ENCODE data around the gene PARVG. TPM values are rescaled to one million over a fixed set of nuclear protein-coding genes. Genes with fewer than 3 reads are reported as not detected.

The PARVG gene
- total and polyA plus RNA-seq, 2 donors (not counting 3 experiments of a cell fraction or from before 2014, with no cell fraction given) = 0.82 TPM; not detected in 1

- no peak for FAIRE-seq
- Histone ChIP-seq H3K9me1 (replicated peaks; ENCODE audit: control insufficient read depth, extremely low read depth, insufficient read depth, low read length) (no peaks in the 10 kb centered on the region), H3K9ac (replicated peaks; ENCODE audit: extremely low read depth, insufficient read depth, low read length) (no peak overlapping the region), H3K4me1 (ENCODE audit: control insufficient read depth, extremely low read depth, insufficient read depth, low read length) (no peaks in the 10 kb centered on the region), H3K4me2 (ENCODE audit: insufficient read depth, low read length) (no peak overlapping the region), H4K20me1 (replicated peaks; ENCODE audit: control insufficient read depth, extremely low read depth, insufficient read depth, low read length) (no peaks in the 10 kb centered on the region), H3K27ac (ENCODE audit: insufficient read depth, low read depth, low read length) (no peak overlapping the region), H3K79me2 (ENCODE audit: control insufficient read depth, insufficient read depth, low read length) (no peaks in the 10 kb centered on the region), H2AFZ (ENCODE audit: low read depth, low read length) (no peak overlapping the region), H3K9me3 (replicated peaks; ENCODE audit: control insufficient read depth, insufficient read depth, low read length) (no peaks in the 10 kb centered on the region), H3K4me3 (replicated peaks in 1 of 3; ENCODE audit: insufficient read depth in 1 of 3, low read depth in 1 of 3, low read length in 3 of 3) (no peak overlapping the region), H3K36me3 (ENCODE audit: control insufficient read depth in 2 of 2, extremely low read depth in 1 of 2, insufficient read depth in 2 of 2, low read length in 2 of 2) (peaks cover 2 to 19% of the 10 kb centered on the region in 2 experiments), H3K27me3 (ENCODE audit: control insufficient read depth in 2 of 2, insufficient read depth in 2 of 2, low read length in 2 of 2) (no peaks in the 10 kb centered on the region)
- TF ChIP-seq MYC (IDR thresholded peaks at IDR 0.05; ENCODE audit: low read depth, low read length) = no peak
- intact Hi-C loops (cut with micrococcal nuclease) (no loop called here), dilution Hi-C loops (cut with MboI; ENCODE audit: extremely low pct_ligation_motif_present, low sequenced_read_pairs) (no loop called here)
- no TSS peak for BruUV-seq (replicated peaks)
- POLR2A ChIA-PET = no interaction called here
- CTCF ChIA-PET = no interaction called here
- no peak for DNase-seq (ENCODE audit: low read depth, low spot score)
Observed at GRCh38 chr22:44142421-44143104, 38.2 kb upstream of the PARVG start.

GRCh38 chr22:44143105-44143474 is 37.6 kb upstream of the PARVG start:
- no peak overlapping the region for H3K4me3 ChIP-seq (replicated peaks in 1 of 3; ENCODE audit: insufficient read depth in 1 of 3, low read depth in 1 of 3, low read length in 3 of 3)

More at GRCh38 chr22:44143105-44143474, 37.6 kb upstream of the PARVG start:
- CTCF ChIA-PET = no interaction called here
- DNase-seq (ENCODE audit: low read depth, low spot score) (no peak), FAIRE-seq (no peak)
- Histone ChIP-seq H3K79me2 (ENCODE audit: control insufficient read depth, insufficient read depth, low read length) (no peaks in the 10 kb centered on the region), H2AFZ (ENCODE audit: low read depth, low read length) (no peak overlapping the region), H3K36me3 (ENCODE audit: control insufficient read depth in 2 of 2, extremely low read depth in 1 of 2, insufficient read depth in 2 of 2, low read length in 2 of 2) (peaks cover 2 to 15% of the 10 kb centered on the region in 2 experiments), H3K9ac (replicated peaks; ENCODE audit: extremely low read depth, insufficient read depth, low read length) (no peak overlapping the region), H3K9me3 (replicated peaks; ENCODE audit: control insufficient read depth, insufficient read depth, low read length) (no peaks in the 10 kb centered on the region), H3K27me3 (ENCODE audit: control insufficient read depth in 2 of 2, insufficient read depth in 2 of 2, low read length in 2 of 2) (no peaks in the 10 kb centered on the region), H3K27ac (ENCODE audit: insufficient read depth, low read depth, low read length) (no peak overlapping the region), H3K9me1 (replicated peaks; ENCODE audit: control insufficient read depth, extremely low read depth, insufficient read depth, low read length) (no peaks in the 10 kb centered on the region), H3K4me1 (ENCODE audit: control insufficient read depth, extremely low read depth, insufficient read depth, low read length) (no peaks in the 10 kb centered on the region), H3K4me2 (ENCODE audit: insufficient read depth, low read length) (no peak overlapping the region), H4K20me1 (replicated peaks; ENCODE audit: control insufficient read depth, extremely low read depth, insufficient read depth, low read length) (no peaks in the 10 kb centered on the region)
- intact Hi-C loops (cut with micrococcal nuclease) = no loop called here
- BruUV-seq (replicated peaks) = no TSS peak
- POLR2A ChIA-PET = no interaction called here
- no peak for TF ChIP-seq CTCF (IDR thresholded peaks at IDR 0.05; ENCODE audit: extremely low read depth in 1 of 2, insufficient read depth in 1 of 2, low read depth in 1 of 2, low read length in 2 of 2)
- no peak for TF ChIP-seq EZH2 (IDR thresholded peaks at IDR 0.05; ENCODE audit: borderline replicate concordance, low read depth, low read length, severe bottlenecking)
- no peak for TF ChIP-seq MAX (IDR thresholded peaks at IDR 0.05; ENCODE audit: insufficient read depth, insufficient read length)
- TF ChIP-seq POLR2AphosphoS5 (IDR thresholded peaks at IDR 0.05; ENCODE audit: insufficient read depth, low read depth, low read length) = no peak
- TF ChIP-seq JUN (IDR thresholded peaks at IDR 0.05; ENCODE audit: borderline replicate concordance, insufficient read depth, insufficient read length, low read depth) = no peak
- dilution Hi-C loops (cut with MboI; ENCODE audit: extremely low pct_ligation_motif_present, low sequenced_read_pairs) = no loop called here

All from endothelial cell of umbilical vein (primary cell).